UCSD-AML1 (cell line): Measurements from ENCODE around the gene ACIN1.
"Not testable (repeated sequence)": the region's sequence is repeated elsewhere in the genome, so short reads cannot be mapped to it uniquely, and the experiment has no call there.

Experiments used
- DNase-seq: peaks from one replicate; lab custom pipeline; 2025; ENCODE audit not compliant: unreplicated experiment; lab: John Stamatoyannopoulos, UW

Gene ACIN1

GRCh38 chr14:23125011-23125410 lies 30.1 kb upstream of the ACIN1 start:
- DNase-seq: no peak

GRCh38 chr14:23124337-23124954 lies 29.5 kb upstream of the ACIN1 start:
- no peak for DNase-seq

DNA sequence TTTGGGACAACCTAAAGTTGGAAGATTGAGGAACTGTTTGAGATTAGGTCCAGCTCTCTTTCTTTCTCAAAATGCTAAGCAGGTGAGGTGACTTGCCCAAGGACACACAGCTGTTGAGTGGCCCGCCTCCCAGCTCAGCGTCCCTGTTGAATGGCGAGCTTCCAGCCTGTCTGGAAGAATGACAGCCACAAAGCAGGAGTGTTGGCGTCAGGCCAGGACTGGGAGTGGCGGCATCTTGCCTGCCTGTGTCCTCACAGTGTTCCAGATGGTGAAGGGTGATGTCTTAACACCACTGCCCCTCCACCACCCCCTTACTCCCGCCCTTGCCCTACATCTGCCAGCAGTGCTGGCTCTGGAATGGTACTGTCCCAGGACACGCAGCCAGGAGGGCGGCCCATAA lies 28.5 kb upstream of the ACIN1 start:
- no peak for DNase-seq

GRCh38 chr14:23122086-23122485 lies 27.1 kb upstream of the ACIN1 start:
- DNase-seq: no peak

DNA sequence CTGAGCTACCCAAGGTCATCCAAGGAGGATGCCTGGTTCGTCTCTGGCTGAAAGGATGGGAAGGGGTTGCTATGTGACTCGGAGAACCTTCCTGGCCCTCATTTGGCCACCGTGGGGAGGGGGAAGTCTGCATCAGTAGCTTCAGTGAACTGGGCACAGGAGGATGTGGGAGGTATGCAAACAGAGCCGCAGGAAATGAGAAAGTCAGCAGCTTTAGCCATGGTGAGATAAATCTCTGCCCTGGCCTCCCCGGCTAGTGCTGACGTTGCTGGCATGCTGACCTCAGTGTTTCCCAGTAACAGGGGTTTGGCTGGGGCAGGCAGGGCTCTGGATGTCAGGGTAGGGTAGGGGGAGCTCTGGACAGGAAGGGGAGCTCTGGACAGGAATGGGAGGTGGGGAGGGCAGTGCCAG lies 26.4 kb upstream of the ACIN1 start:
- DNase-seq: peak; percentile 49

- peak; percentile 84 for DNase-seq
Observed at GRCh38 chr14:23120541-23121251, 25.8 kb upstream of the ACIN1 start.

GRCh38 chr14:23119363-23120327 lies 24.7 kb upstream of the ACIN1 start:
- DNase-seq: peak; percentile 74

DNA sequence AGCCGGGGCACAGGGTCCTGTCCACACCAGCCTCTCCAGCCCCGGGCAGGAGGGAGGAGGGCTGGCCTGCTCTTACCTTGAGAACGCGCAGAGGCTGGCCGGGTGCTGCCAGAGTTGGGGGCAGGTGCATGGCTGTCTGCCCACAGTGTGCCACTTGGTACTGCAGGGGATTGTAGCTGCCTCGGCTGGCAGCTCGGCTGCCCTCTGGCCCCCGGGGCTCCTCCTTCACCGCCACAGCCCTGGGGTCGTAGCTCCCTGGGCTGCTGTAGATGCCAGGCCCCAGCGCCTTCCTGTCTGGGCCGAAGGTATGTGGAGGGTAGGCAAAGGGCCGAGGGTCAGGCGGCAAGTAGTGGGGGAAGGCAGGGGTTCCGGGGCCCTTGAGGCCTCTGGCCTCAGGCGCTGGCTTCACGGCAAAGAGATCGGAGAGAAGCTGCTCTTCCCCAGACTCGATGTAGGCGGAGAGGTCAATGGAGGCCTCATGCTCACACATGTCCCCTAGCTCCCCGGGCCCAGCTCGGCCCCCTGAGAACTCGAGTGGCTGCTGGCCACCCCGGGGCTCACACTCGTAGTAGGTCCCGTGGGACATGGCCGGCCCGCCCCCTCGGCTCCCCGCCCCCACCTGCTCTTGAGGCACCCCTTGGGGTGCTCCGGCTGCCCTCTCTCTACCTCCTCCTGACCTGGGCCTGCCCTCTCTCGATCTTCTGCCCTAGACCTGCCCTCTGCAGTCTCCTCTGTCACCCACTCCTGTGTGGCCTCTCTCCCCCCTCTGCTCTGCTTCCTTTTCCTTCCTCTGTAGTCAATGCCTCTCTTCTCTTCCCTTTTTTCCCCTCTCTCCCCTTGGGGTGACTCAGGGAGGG lies 23.8 kb upstream of the ACIN1 start, which contains the start of gene CEBPE:
Gene CEBPE, minus strand, starts transcription at position 750 of the 857 bp plus-strand sequence. Its CDS starts 164 bp downstream, at position 586.
- DNase-seq: no peak

GRCh38 chr14:23117371-23118020 lies 22.6 kb upstream of the ACIN1 start:
- no peak for DNase-seq

- no peak for DNase-seq
Observed at GRCh38 chr14:23115918-23116317, 21.0 kb upstream of the ACIN1 start.

DNA sequence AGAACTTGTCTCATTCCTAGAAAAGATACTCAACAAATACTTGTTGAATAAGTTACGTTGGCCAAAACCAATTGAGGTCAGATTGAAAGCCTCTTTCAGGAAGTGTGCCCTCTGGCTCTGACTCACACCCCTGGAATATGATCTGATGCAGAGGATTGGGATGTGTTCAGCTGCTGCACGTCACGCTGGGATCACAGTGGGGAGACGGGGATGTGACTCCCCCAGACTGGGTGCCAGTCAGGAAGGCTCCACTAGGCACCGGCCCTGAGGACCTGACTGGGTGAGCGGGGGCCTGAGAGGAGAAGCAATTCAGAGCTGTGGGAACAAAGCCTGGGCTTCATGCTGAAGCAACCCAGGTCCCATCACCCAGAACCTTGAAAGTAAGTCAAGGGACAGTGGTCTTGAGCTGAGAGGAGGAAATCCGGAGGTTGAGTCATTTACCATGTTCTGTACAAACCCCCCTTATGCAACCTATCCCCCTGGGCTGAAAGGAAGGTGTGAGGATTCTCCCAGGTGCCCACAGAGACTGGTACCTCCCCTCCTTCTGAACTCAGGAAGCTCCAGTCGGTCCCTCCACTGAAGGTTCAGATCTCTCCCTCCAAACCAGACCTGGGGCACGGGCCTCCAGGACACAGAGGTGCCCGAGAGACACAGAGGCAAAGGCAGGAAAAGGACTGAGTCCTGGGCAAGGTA lies 20.2 kb upstream of the ACIN1 start:
- no peak for DNase-seq

- no peak for DNase-seq
Observed at GRCh38 chr14:23114669-23115038, 19.7 kb upstream of the ACIN1 start.

DNA sequence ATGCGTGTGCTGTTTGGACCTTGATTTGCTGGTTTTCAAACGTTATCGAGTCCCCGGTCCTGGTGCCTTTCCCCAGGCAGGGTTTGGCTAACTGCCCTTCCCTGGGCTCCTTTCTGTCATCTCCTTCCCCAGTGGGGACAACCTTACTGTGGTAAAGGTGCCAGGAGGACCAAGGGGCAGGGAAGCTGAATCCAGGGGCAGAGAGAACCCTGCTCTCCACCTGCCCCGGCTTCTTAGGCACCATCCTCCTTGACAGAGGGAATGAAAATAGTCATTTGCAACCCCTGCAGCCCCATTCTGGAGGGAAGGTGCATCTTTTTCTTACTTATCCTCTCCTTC lies 19.2 kb upstream of the ACIN1 start:
- no peak for DNase-seq

- no peak for DNase-seq
Observed at GRCh38 chr14:23113431-23114119, 18.6 kb upstream of the ACIN1 start.

DNA sequence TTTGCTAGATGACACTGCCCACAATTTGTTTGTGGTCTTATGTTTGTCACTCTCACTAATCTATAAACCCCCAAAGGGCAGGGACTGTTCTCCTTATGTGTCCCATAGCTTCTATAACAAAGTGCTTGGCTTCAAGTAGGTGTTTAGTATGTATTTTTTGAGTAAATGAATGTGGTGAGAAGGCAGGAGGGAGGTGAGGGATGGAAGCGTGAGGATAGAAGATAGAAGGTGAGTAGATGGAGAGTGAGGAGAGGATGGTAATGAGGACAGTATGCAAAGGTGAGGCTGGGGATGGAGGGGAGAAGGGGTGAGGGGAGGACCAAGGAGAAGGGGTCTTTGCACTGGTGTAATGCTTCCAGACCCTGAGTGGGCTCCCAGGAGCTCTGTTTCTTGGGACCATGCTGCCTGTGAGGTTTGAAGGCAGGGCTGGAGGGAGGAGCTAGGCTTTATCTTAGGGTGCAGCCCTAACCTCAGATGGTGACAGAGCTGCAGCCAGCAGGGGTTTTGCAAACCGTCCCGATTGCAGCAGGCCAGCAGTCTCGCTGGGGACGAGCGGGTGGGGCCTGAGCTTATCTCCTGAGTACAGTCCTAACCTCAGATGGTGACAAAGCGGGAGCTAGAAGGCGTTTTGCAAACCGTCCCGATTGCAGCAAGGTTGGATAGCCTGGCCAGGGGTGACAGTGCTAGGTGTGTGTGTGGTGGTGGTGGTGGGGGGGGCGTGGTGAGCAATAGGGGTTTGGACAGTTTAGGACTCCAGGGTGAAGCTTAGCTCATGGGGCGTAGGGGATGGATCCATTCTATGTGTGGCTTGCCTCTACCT lies 17.6 kb upstream of the ACIN1 start:
- no peak for DNase-seq

DNA sequence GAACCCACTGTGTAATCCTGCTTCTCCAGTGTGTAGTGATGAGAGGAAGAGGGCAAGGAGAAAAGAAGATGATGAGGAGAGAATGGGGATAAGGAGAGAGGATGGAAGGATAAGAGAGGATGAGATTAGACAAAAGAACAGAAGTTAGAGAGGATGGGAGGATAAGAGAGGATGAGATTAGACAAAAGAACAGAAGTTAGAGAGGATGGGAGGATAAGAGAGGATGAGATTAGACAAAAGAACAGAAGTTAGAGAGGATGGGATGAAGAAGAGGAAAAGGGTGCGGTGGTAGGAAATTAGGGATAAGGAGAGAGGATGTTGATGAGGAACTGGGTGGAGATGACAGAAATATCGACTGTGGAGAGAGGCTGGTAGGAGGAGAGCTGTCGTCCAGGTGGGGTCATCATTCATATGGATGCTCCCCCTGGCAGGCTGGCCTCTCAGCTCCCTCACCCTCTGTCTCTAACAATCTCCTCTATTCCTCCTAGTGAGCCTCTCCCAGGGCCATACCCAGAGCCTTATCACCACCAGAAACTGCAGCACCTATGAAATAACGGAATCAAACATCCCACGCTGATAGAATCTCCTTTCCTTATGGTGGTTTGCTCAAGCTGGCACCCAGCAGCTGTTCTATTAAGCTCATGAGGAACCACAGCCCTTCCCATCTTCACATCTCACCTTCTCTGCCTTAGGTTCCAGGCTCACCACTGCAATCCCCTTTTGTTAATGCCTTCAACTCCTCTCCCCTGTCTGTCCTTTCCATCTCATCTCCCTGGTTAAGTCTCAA lies 15.8 kb upstream of the ACIN1 start:
- DNase-seq: no peak

DNA sequence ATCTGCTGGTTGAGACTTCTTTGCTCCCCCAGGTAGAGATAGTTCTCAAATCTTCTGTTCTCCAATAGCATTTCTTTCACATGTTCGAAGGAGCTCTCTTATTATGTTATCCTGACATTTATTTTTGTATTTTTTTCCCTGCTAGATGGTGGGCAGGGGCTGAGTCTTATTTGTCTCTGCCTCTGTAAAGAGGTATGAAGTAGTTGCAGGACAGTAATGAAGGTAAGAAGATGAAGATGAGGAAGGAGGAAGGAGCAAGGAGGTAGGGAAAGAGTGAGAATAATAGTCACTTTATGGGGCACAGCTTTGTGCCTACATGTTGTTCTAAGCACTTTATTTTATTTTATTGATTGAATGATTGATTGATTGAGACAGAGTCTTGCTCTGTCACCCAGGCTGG lies 14.8 kb upstream of the ACIN1 start:
- DNase-seq: no peak

DNA sequence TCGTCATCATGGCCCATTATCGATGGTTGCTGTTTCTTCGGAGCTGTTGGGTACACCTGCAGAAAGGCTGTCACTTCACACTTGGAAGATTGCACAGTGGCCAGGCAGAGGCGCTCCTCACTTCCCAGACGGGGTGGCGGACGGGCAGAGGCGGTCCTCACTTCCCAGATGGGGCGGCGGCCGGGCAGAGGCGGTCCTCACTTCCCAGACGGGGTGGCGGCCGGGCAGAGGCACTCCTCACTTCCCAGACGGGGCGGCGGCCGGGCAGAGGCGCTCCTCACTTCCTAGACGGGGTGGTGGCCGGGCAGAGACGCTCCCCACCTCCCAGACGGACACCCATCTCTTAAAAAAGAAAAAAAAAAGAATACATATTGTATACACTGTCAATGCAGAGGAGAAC lies 13.2 kb upstream of the ACIN1 start:
- DNase-seq: not testable (repeated sequence)
